ENCODE measurements around the gene CCDC88C. TPM values are rescaled to one million over a fixed set of nuclear protein-coding genes. Genes with fewer than 3 reads are reported as not detected.

CCDC88C gene
- total RNA-seq, 1 donor from 2014 or later = 9.4 TPM

- H3K4me1 ChIP-seq (ENCODE audit: control insufficient read depth in 3 of 3, insufficient read depth in 3 of 3, low read length in 3 of 3) = peaks cover 7 to 12% (median 11%) of the 10 kb centered on the region in 3 donors
Observed at GRCh38 chr14:91418387-91419043, 895 bp upstream of the CCDC88C start.

DNA sequence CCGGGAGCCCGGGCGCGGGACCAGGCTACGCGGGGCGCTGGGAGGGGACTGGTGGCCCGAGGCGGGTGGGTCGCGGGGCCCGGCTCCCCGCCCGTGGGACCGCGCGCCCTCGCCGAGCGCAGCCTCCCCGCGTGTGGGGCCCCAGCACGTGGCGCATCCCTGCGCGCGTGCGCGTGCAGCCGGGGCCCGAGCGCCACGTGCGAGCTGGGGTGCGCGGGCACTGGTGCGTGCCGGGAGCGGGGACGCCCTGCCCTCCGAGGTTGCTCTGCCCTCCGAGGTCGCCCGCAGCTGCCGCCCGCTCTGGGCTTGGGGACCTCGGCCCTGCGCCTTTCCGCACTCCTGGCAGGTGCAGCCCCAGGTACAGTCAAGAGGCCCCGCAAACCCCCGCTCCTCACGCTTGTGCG is 365 bp upstream of the CCDC88C start:
- Histone ChIP-seq H3K27me3 (ENCODE audit: control insufficient read depth in 3 of 3, insufficient read depth in 3 of 3, low read length in 3 of 3) (peaks cover 3 to 16% (median 15%) of the 10 kb centered on the region in 3 donors), H3K27ac (ENCODE audit: low read depth, low read length) (no peak overlapping the region)

More at GRCh38 chr14:91418387-91419043, 895 bp upstream of the CCDC88C start:
- no peaks in the 10 kb centered on the region for H3K36me3 ChIP-seq (ENCODE audit: control insufficient read depth in 3 of 3, insufficient read depth in 3 of 3, low read length in 3 of 3)
- H3K4me3 ChIP-seq (ENCODE audit: low read length in 3 of 3) = peak overlapping the region; percentile 62 to 70 (median 69)
- H3K9ac ChIP-seq (ENCODE audit: low read depth in 1 of 3, low read length in 3 of 3) = peak overlapping the region in 2 of 3 donors; percentile 43 to 73
- no peaks in the 10 kb centered on the region for H3K9me3 ChIP-seq (ENCODE audit: control insufficient read depth in 3 of 3, low read length in 3 of 3)
- no peak overlapping the region for H3K27ac ChIP-seq (ENCODE audit: low read depth, low read length)
- peaks cover 3 to 16% (median 15%) of the 10 kb centered on the region in 3 donors for H3K27me3 ChIP-seq (ENCODE audit: control insufficient read depth in 3 of 3, insufficient read depth in 3 of 3, low read length in 3 of 3)

DNA sequence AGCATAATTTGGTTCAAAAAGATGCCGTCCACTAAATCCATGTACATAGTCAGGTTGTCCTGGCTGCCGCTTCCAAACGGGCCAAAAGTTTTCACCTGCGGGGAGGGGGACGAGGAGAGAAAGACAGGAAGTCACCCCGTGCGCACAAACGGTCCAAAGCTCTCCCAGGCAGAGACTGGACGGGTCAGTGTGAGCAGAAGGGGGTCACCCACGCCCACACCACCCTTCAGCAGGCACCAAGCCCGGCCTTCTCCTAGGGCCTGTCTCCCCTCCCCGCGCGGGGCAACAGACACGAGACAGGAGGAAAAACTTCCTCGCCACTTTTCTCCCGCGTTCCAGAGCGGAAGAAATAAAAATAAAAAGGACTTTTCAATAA is 888 bp downstream of the CCDC88C start:
- Histone ChIP-seq H3K27me3 (ENCODE audit: control insufficient read depth in 3 of 3, insufficient read depth in 3 of 3, low read length in 3 of 3) (peaks cover 3 to 16% (median 15%) of the 10 kb centered on the region in 3 donors), H3K4me3 (ENCODE audit: low read length in 3 of 3) (peak overlapping the region; percentile 25 to 56 (median 54)), H3K4me1 (ENCODE audit: control insufficient read depth in 3 of 3, insufficient read depth in 3 of 3, low read length in 3 of 3) (peaks cover 7 to 12% (median 11%) of the 10 kb centered on the region in 3 donors), H3K27ac (ENCODE audit: low read depth, low read length) (no peak overlapping the region), H3K9ac (ENCODE audit: low read depth in 1 of 3, low read length in 3 of 3) (peak overlapping the region in 1 of 3 donors; percentile 62), H3K36me3 (ENCODE audit: control insufficient read depth in 3 of 3, insufficient read depth in 3 of 3, low read length in 3 of 3) (no peaks in the 10 kb centered on the region), H3K9me3 (ENCODE audit: control insufficient read depth in 3 of 3, low read length in 3 of 3) (no peaks in the 10 kb centered on the region)

More for the DNA sequence above, 365 bp upstream of the CCDC88C start:
- H3K4me3 ChIP-seq (ENCODE audit: low read length in 3 of 3) = peak overlapping the region; percentile 62 to 70 (median 69)
- peak overlapping the region in 1 of 3 donors; percentile 73 for H3K9ac ChIP-seq (ENCODE audit: low read depth in 1 of 3, low read length in 3 of 3)
- H3K9me3 ChIP-seq (ENCODE audit: control insufficient read depth in 3 of 3, low read length in 3 of 3) = no peaks in the 10 kb centered on the region
- no peaks in the 10 kb centered on the region for H3K36me3 ChIP-seq (ENCODE audit: control insufficient read depth in 3 of 3, insufficient read depth in 3 of 3, low read length in 3 of 3)
- peaks cover 7 to 12% (median 11%) of the 10 kb centered on the region in 3 donors for H3K4me1 ChIP-seq (ENCODE audit: control insufficient read depth in 3 of 3, insufficient read depth in 3 of 3, low read length in 3 of 3)

DNA sequence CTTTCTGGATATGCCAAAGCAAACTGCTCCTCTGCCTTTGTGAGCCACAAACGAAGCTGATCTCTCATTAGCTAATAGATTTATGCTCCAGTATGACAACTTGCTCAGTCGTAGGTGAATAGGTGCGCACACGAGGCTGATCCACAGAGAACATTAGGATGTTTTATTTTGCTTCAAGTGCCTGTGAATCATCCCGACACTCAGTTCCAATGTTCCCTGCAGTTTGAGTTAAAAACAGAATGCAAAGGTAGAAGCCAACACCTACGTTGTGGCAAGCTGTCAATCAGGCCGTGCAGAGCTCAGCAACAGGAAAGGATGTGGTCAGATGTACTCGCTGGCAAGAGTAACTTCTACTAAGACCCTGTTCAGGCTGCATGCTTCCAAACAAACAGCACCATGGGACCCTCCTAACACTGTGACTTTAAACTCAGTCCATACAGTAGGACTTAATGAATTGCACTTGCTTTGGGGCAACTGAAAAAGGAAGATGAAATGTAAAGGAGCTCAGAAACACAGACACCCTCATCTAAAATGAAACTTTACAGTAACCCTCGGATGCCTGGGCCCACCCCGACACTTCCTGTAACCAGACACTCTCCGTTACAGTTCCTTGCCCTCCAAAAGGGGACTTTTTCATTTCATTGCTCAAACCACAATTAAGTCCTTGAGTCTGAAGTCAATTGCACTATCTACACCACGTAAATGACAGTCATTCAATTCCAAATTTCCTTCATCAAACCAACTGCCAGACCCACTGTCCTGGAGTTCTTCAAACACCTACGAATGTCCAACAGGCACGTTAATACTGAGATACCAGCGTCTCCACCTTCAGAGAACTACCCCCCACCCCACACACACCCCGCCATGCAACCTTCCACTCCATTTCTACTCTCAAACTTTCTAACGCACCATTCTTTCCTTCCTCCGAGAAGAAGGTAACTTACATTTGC is 1.6 kb downstream of the CCDC88C start:
- H3K4me3 ChIP-seq (ENCODE audit: low read length in 3 of 3) = peak overlapping the region; percentile 4 to 54 (median 25)
- no peak overlapping the region for H3K27ac ChIP-seq (ENCODE audit: low read depth, low read length)
- H3K36me3 ChIP-seq (ENCODE audit: control insufficient read depth in 3 of 3, insufficient read depth in 3 of 3, low read length in 3 of 3) = no peaks in the 10 kb centered on the region
- no peak overlapping the region for H3K9ac ChIP-seq (ENCODE audit: low read depth in 1 of 3, low read length in 3 of 3)
- peaks cover 7 to 12% (median 11%) of the 10 kb centered on the region in 3 donors for H3K4me1 ChIP-seq (ENCODE audit: control insufficient read depth in 3 of 3, insufficient read depth in 3 of 3, low read length in 3 of 3)
- H3K9me3 ChIP-seq (ENCODE audit: control insufficient read depth in 3 of 3, low read length in 3 of 3) = no peaks in the 10 kb centered on the region
- H3K27me3 ChIP-seq (ENCODE audit: control insufficient read depth in 3 of 3, insufficient read depth in 3 of 3, low read length in 3 of 3) = peaks cover 3 to 16% (median 15%) of the 10 kb centered on the region in 3 donors

DNA sequence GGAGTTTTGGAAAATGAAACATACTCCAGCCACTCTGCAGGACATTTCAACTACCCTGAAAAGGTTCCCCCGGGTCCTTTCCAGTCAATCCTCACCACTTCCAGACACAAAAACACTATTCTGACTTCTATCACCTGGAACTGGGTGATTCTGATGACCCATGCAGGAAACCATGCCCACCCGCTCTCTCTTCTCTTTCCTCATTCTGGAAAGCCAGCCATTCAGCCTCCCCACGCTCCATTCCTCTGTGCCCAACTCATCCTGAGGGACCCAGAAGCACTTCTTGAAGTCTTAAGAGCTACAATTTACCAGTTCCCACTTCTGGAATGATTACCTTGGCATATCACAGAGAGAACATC is 3.2 kb downstream of the CCDC88C start:
- no peak overlapping the region for H3K27ac ChIP-seq (ENCODE audit: low read depth, low read length)
- H3K36me3 ChIP-seq (ENCODE audit: control insufficient read depth in 3 of 3, insufficient read depth in 3 of 3, low read length in 3 of 3) = no peaks in the 10 kb centered on the region
- peaks cover 3 to 16% (median 15%) of the 10 kb centered on the region in 3 donors for H3K27me3 ChIP-seq (ENCODE audit: control insufficient read depth in 3 of 3, insufficient read depth in 3 of 3, low read length in 3 of 3)
- H3K9ac ChIP-seq (ENCODE audit: low read depth in 1 of 3, low read length in 3 of 3) = no peak overlapping the region
- no peaks in the 10 kb centered on the region for H3K9me3 ChIP-seq (ENCODE audit: control insufficient read depth in 3 of 3, low read length in 3 of 3)
- H3K4me3 ChIP-seq (ENCODE audit: low read length in 3 of 3) = no peak overlapping the region
- peaks cover 7 to 12% (median 11%) of the 10 kb centered on the region in 3 donors for H3K4me1 ChIP-seq (ENCODE audit: control insufficient read depth in 3 of 3, insufficient read depth in 3 of 3, low read length in 3 of 3)

- H3K4me1 ChIP-seq (ENCODE audit: control insufficient read depth in 3 of 3, insufficient read depth in 3 of 3, low read length in 3 of 3) = peaks cover 7 to 12% (median 8%) of the 10 kb centered on the region in 3 donors
- no peaks in the 10 kb centered on the region for H3K9me3 ChIP-seq (ENCODE audit: control insufficient read depth in 3 of 3, low read length in 3 of 3)
- H3K27ac ChIP-seq (ENCODE audit: low read depth, low read length) = no peak overlapping the region
- H3K4me3 ChIP-seq (ENCODE audit: low read length in 3 of 3) = no peak overlapping the region
- peaks cover 3 to 16% (median 15%) of the 10 kb centered on the region in 3 donors for H3K27me3 ChIP-seq (ENCODE audit: control insufficient read depth in 3 of 3, insufficient read depth in 3 of 3, low read length in 3 of 3)
- no peaks in the 10 kb centered on the region for H3K36me3 ChIP-seq (ENCODE audit: control insufficient read depth in 3 of 3, insufficient read depth in 3 of 3, low read length in 3 of 3)
- H3K9ac ChIP-seq (ENCODE audit: low read depth in 1 of 3, low read length in 3 of 3) = no peak overlapping the region
Observed at GRCh38 chr14:91413547-91414474, 3.8 kb downstream of the CCDC88C start.

GRCh38 chr14:91412939-91413338 is 4.7 kb downstream of the CCDC88C start:
- Histone ChIP-seq H3K9me3 (ENCODE audit: control insufficient read depth in 3 of 3, low read length in 3 of 3) (no peaks in the 10 kb centered on the region), H3K9ac (ENCODE audit: low read depth in 1 of 3, low read length in 3 of 3) (no peak overlapping the region), H3K27me3 (ENCODE audit: control insufficient read depth in 3 of 3, insufficient read depth in 3 of 3, low read length in 3 of 3) (peaks cover 3 to 11% (median 6%) of the 10 kb centered on the region in 3 donors), H3K36me3 (ENCODE audit: control insufficient read depth in 3 of 3, insufficient read depth in 3 of 3, low read length in 3 of 3) (no peaks in the 10 kb centered on the region), H3K27ac (ENCODE audit: low read depth, low read length) (no peak overlapping the region), H3K4me3 (ENCODE audit: low read length in 3 of 3) (no peak overlapping the region), H3K4me1 (ENCODE audit: control insufficient read depth in 3 of 3, insufficient read depth in 3 of 3, low read length in 3 of 3) (peaks cover 0 to 4% (median 0%) of the 10 kb centered on the region in 3 donors)

- Histone ChIP-seq H3K9me3 (ENCODE audit: control insufficient read depth in 3 of 3, low read length in 3 of 3) (no peaks in the 10 kb centered on the region), H3K36me3 (ENCODE audit: control insufficient read depth in 3 of 3, insufficient read depth in 3 of 3, low read length in 3 of 3) (no peaks in the 10 kb centered on the region), H3K9ac (ENCODE audit: low read depth in 1 of 3, low read length in 3 of 3) (no peak overlapping the region), H3K27ac (ENCODE audit: low read depth, low read length) (no peak overlapping the region), H3K4me3 (ENCODE audit: low read length in 3 of 3) (no peak overlapping the region), H3K4me1 (ENCODE audit: control insufficient read depth in 3 of 3, insufficient read depth in 3 of 3, low read length in 3 of 3) (peaks cover 0 to 4% (median 0%) of the 10 kb centered on the region in 3 donors), H3K27me3 (ENCODE audit: control insufficient read depth in 3 of 3, insufficient read depth in 3 of 3, low read length in 3 of 3) (peaks cover 0 to 4% (median 3%) of the 10 kb centered on the region in 3 donors)
Observed at GRCh38 chr14:91410771-91411536, 6.7 kb downstream of the CCDC88C start.
